ENCODE data around the gene CBX8.

The CBX8 gene

GRCh38 chr17:79748295-79749099, 48.4 kb downstream of the CBX8 start:
- no peak for DNase-seq

DNA sequence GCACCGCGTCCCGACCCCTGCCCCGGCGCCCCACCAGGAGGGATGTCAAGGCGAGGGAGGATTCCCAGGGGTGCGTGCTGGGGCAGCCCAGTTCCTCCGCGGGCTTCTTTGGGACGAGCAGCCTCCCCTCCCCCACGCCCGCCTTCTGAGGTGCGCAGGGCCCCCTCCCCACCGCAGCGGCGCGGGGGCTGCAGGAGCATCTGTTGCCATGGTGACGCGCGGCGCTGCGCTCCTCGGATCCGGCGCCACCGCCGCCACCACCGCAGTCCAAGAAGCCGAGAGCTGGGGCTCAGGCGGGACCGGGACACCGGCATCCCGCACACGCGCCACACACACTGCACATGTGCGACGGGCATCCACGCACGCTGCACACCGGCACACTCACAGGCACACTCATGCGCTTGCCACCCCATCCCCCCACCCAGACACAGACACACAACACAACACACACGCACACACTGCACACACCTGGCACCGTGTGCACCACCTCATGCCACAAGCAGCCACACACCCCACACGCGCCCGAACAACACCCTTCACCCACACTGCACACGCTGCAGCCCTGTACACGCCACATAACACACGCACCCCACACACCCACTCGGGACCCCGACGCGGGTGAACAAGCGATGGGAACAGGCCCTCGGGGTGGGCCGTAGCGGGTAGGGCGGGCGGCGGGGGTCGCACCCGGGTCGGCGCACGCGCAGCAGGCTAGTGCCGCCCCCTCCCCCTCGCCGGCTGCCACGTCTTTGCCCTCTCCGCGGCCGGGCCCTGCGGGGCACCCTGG, 49.2 kb downstream of the CBX8 start:
- DNase-seq, result no peak

DNA sequence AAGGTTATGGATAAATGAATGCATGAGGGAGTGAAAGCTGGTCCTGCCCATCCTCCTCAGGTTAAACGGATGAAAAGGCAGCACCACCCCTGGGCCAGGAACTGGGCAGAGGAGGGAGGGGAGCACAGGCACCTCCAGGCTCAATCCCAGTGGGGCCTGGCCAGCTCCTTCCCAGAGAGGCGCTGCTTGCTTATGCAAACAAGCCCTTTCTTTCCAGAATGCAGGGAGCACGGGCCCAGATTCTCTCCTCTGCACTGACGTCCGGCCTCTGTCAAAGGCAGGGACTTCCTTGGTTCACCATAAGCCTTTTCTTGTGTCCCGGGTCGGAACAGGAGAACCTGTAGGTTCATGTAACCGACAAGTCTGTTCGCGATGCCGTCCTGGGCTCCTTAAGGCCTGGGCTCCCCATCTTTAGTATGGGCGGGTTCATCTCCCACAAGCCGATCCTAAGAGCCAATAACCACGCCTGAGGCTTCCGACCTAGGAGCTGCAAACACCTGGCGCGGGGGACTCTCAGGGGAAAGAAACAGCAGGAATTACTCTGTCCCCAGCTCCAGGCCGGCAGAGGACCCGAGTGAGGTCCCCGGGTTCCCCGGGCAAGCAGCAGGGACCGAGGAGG, 49.9 kb downstream of the CBX8 start:
- DNase-seq, result no peak

DNA sequence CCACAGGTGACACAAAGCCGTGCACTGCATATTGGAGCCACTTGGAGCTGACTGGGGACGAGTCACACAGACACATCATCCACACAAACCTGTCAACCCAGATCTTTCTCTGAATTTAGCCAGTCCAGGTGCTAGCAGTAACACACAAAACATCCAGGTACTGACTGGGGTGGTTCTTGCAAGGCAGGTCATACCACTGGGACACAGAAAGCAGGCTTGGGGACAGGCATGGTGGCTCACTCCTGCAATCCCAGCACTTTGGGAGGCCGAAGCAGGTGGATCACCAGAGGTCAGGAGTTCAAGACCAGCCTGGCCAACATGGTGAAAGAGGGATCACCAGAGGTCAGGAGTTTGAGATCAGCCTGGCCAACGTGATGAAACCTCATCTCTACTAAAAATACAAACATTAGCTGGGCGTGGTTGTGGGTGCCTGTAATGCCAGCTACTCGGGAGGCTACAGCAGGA, 51.2 kb downstream of the CBX8 start:
- no peak for DNase-seq

DNA sequence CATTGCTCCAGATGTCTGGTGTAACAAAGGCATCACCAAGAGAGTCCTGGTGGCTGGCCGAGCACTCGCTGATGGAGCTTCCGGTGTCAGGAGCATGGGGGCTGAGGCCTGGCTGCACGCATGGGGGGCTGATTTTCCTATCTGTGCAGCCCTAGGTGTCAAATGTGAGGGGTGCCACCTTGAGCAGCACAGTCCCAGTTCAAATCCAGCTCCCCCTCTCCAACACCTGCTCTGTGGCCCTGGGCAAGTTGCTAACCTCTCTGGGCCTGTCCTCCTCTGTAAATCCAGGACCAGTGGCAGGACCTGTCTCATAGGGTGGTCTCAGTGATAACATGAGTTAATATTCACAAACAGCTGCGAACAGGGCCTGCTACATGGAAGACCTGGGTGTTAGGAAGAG, 53.3 kb downstream of the CBX8 start:
- DNase-seq, result no peak

- no peak for DNase-seq
Measured at GRCh38 chr17:79742951-79743476, 53.9 kb downstream of the CBX8 start.

DNA sequence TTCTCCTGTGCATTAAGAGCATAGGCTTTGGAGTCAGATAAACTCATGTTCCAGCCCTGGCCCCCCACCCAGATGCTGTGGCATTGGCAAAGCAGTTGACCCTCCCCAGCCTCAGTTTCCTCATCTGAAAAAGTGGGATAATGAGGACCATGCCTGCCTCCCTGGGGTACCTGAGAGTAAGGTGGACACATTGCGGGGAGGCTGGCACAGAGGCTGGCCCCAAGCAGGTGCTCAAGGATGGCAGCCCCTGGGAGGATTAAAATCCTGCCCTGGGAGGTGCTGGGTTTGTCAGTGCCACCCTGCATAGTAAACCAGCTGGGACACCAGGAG, 54.3 kb downstream of the CBX8 start:
- no peak for DNase-seq

Measured in CD4-positive, alpha-beta T cell treated with Interleukin-17A for 1 hour (primary cell).